ENCODE results near the gene ST6GALNAC3.

ST6GALNAC3 gene

GRCh38 chr1:76176000-76176399, 101.5 kb downstream of the ST6GALNAC3 start:
- no peak overlapping the region for H3K4me3 ChIP-seq (ENCODE audit: low read length)
- H3K36me3 ChIP-seq (ENCODE audit: control insufficient read depth, low read length), result no peaks in the 10 kb centered on the region
- no peaks in the 10 kb centered on the region for H3K9me3 ChIP-seq (ENCODE audit: control insufficient read depth, insufficient read depth, low read length)
- no peaks in the 10 kb centered on the region for H3K9me2 ChIP-seq (replicated peaks; ENCODE audit: control insufficient read depth, low read length)
- no peak for TF ChIP-seq CTCF (IDR thresholded peaks at IDR 0.05; ENCODE audit: low read depth, low read length, poor library complexity, severe bottlenecking)
- TF ChIP-seq EZH2phosphoT487 (IDR thresholded peaks at IDR 0.05; ENCODE audit: borderline replicate concordance, low read length), result no peak
- H3K4me2 ChIP-seq (ENCODE audit: low read length), result no peak overlapping the region
- no peaks in the 10 kb centered on the region for H3F3A ChIP-seq (ENCODE audit: control insufficient read depth, insufficient read depth)
- no peaks in the 10 kb centered on the region for H3K27me3 ChIP-seq (ENCODE audit: control insufficient read depth, low read length)
- no peaks in the 10 kb centered on the region for H3K79me2 ChIP-seq (ENCODE audit: control insufficient read depth, low read length)
- no peak overlapping the region for H3K27ac ChIP-seq (ENCODE audit: low read depth, low read length)
- no peaks in the 10 kb centered on the region for H3K4me1 ChIP-seq (ENCODE audit: control insufficient read depth, low read length)
- no peaks in the 10 kb centered on the region for H4K20me1 ChIP-seq (ENCODE audit: control insufficient read depth, insufficient read depth, low read depth, low read length)

- Histone ChIP-seq H3K9me2 (replicated peaks; ENCODE audit: control insufficient read depth, low read length) (no peaks in the 10 kb centered on the region), H4K20me1 (ENCODE audit: control insufficient read depth, insufficient read depth, low read depth, low read length) (no peaks in the 10 kb centered on the region), H3K4me2 (ENCODE audit: low read length) (no peak overlapping the region), H3K4me3 (ENCODE audit: low read length) (no peak overlapping the region), H3F3A (ENCODE audit: control insufficient read depth, insufficient read depth) (no peaks in the 10 kb centered on the region), H3K79me2 (ENCODE audit: control insufficient read depth, low read length) (no peaks in the 10 kb centered on the region), H3K9me3 (ENCODE audit: control insufficient read depth, insufficient read depth, low read length) (no peaks in the 10 kb centered on the region), H3K36me3 (ENCODE audit: control insufficient read depth, low read length) (no peaks in the 10 kb centered on the region), H3K4me1 (ENCODE audit: control insufficient read depth, low read length) (no peaks in the 10 kb centered on the region), H3K27me3 (ENCODE audit: control insufficient read depth, low read length) (no peaks in the 10 kb centered on the region), H3K27ac (ENCODE audit: low read depth, low read length) (no peak overlapping the region)
- TF ChIP-seq EZH2phosphoT487 (IDR thresholded peaks at IDR 0.05; ENCODE audit: borderline replicate concordance, low read length), result no peak
Measured at GRCh38 chr1:76177615-76178014, 103.1 kb downstream of the ST6GALNAC3 start.

- Histone ChIP-seq H3K27me3 (ENCODE audit: control insufficient read depth, low read length) (no peaks in the 10 kb centered on the region), H3K4me2 (ENCODE audit: low read length) (no peak overlapping the region), H4K20me1 (ENCODE audit: control insufficient read depth, insufficient read depth, low read depth, low read length) (no peaks in the 10 kb centered on the region), H3K36me3 (ENCODE audit: control insufficient read depth, low read length) (no peaks in the 10 kb centered on the region), H3K4me3 (ENCODE audit: low read length) (no peak overlapping the region), H3K27ac (ENCODE audit: low read depth, low read length) (no peak overlapping the region), H3K79me2 (ENCODE audit: control insufficient read depth, low read length) (no peaks in the 10 kb centered on the region), H3K9me2 (replicated peaks; ENCODE audit: control insufficient read depth, low read length) (no peaks in the 10 kb centered on the region), H3K4me1 (ENCODE audit: control insufficient read depth, low read length) (no peaks in the 10 kb centered on the region), H3F3A (ENCODE audit: control insufficient read depth, insufficient read depth) (no peaks in the 10 kb centered on the region), H3K9me3 (ENCODE audit: control insufficient read depth, insufficient read depth, low read length) (no peaks in the 10 kb centered on the region)
- TF ChIP-seq EZH2phosphoT487 (IDR thresholded peaks at IDR 0.05; ENCODE audit: borderline replicate concordance, low read length) (no peak), CTCF (IDR thresholded peaks at IDR 0.05; ENCODE audit: low read depth, low read length, poor library complexity, severe bottlenecking) (no peak)
Measured at GRCh38 chr1:76179219-76179698, 104.7 kb downstream of the ST6GALNAC3 start.

GRCh38 chr1:76185207-76185606, 110.7 kb downstream of the ST6GALNAC3 start:
- Histone ChIP-seq H3F3A (ENCODE audit: control insufficient read depth, insufficient read depth) (no peaks in the 10 kb centered on the region), H3K4me1 (ENCODE audit: control insufficient read depth, low read length) (no peaks in the 10 kb centered on the region), H3K9me3 (ENCODE audit: control insufficient read depth, insufficient read depth, low read length) (no peaks in the 10 kb centered on the region), H3K36me3 (ENCODE audit: control insufficient read depth, low read length) (no peaks in the 10 kb centered on the region), H3K4me3 (ENCODE audit: low read length) (no peak overlapping the region), H3K4me2 (ENCODE audit: low read length) (no peak overlapping the region), H3K79me2 (ENCODE audit: control insufficient read depth, low read length) (no peaks in the 10 kb centered on the region), H3K27me3 (ENCODE audit: control insufficient read depth, low read length) (no peaks in the 10 kb centered on the region), H3K9me2 (replicated peaks; ENCODE audit: control insufficient read depth, low read length) (no peaks in the 10 kb centered on the region), H4K20me1 (ENCODE audit: control insufficient read depth, insufficient read depth, low read depth, low read length) (no peaks in the 10 kb centered on the region), H3K27ac (ENCODE audit: low read depth, low read length) (no peak overlapping the region)
- TF ChIP-seq CTCF (IDR thresholded peaks at IDR 0.05; ENCODE audit: low read depth, low read length, poor library complexity, severe bottlenecking) (no peak), EZH2phosphoT487 (IDR thresholded peaks at IDR 0.05; ENCODE audit: borderline replicate concordance, low read length) (no peak)
